ENCODE data around the gene TSPY3.
"Not testable (repeated sequence)": the region's sequence is repeated elsewhere in the genome, so short reads cannot be mapped to it uniquely, and the experiment has no call there.

Gene TSPY3, protein sequence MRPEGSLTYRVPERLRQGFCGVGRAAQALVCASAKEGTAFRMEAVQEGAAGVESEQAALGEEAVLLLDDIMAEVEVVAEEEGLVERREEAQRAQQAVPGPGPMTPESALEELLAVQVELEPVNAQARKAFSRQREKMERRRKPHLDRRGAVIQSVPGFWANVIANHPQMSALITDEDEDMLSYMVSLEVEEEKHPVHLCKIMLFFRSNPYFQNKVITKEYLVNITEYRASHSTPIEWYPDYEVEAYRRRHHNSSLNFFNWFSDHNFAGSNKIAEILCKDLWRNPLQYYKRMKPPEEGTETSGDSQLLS

DNA sequence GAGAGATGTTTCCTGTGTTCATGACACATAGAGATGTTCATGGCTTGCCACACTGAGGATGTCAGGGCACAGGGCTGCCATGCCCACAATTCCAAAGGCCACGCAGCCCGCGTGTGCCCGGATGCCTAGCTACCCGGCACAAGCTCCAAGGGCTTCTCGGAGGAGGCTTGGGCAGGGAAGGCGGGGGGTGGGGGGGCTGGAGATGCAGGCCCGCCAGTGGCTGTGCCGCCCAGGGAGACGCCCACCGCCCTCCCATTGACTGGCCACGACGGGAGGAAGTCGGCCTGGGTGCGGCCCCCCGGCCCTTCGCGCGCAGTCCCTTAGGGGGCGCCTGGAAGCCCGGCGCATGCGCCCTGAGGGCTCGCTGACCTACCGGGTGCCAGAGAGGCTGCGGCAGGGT, at the start of gene TSPY3:
Gene TSPY3 (plus strand): TSS at position 301 of the 400 bp plus-strand sequence. CDS start 46 bp downstream, at position 347.
- not testable (repeated sequence) for DNase-seq

DNA sequence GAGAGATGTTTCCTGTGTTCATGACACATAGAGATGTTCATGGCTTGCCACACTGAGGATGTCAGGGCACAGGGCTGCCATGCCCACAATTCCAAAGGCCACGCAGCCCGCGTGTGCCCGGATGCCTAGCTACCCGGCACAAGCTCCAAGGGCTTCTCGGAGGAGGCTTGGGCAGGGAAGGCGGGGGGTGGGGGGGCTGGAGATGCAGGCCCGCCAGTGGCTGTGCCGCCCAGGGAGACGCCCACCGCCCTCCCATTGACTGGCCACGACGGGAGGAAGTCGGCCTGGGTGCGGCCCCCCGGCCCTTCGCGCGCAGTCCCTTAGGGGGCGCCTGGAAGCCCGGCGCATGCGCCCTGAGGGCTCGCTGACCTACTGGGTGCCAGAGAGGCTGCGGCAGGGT, 40.7 kb upstream of the TSPY3 start, which contains the start of gene TSPY8:
Gene TSPY8 (plus strand): TSS at position 301 of the 400 bp plus-strand sequence. CDS start 46 bp downstream, at position 347.
- DNase-seq: not testable (repeated sequence)

DNA sequence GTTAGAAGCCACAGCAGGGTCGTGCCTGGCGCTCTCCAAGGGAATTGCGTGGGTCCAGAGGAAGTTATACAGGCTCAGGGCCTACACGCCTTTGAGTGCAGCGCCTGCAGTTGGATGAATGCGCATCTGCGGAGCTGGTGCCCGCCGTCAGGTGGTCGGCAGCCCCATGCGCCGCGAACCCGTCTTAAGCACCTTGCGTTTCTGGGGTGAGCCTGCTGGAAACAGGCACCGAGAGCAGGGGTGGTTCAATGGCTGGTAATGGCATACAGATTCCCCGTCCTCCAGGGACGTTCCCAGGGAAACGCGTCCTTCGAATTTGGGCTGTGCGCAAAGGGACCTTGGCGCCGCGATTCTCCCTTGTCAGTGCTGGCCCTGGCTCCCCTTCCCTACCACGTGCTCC, 1.7 kb upstream of the TSPY3 start:
- not testable (repeated sequence) for DNase-seq
